B cell (primary cell): ENCODE measurements around the gene NRIP2.

ENCODE experiments used
- EZH2 ChIP-seq: IDR thresholded peaks from 2 replicates; pipeline ENCODE4 v1.6.1; 2012; ENCODE audit warnings: borderline replicate concordance, low read depth, mild to moderate bottlenecking, moderate library complexity, low read length; ENCODE audit not compliant: insufficient read depth, poor library complexity, severe bottlenecking
- TF ChIP-seq, protein P1 (sequence below): fragments of 200-600 bp; IDR thresholded peaks from one replicate; pipeline ENCODE4 v1.8.0; 2022; ENCODE audit warnings: antibody characterized with exemption, mild to moderate bottlenecking

DNA sequence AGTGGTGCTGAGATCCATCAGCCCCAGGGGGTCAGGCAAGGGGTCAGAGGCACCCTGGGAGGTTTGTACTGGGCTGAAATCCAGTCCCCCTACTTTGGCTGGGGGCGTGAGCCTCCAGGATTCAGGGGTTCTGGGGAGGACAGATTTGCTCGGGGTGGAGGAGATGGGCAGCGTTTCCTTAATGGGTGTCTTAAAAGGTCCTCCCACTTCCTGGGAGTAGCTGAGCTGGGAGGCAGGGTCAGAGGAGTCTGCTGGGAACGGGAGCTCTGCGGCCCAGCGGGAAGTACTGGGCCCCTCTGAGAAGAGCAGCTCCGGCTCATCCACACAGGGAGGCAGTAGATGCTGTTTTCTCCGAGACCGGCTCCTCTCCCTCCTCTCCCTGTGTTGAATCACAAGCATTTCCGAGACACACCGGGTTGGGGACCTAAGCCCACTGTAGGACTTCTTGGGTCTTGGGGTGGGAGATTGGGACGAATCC is 24.1 kb upstream of the NRIP2 start:
- TF ChIP-seq, protein P1, sequence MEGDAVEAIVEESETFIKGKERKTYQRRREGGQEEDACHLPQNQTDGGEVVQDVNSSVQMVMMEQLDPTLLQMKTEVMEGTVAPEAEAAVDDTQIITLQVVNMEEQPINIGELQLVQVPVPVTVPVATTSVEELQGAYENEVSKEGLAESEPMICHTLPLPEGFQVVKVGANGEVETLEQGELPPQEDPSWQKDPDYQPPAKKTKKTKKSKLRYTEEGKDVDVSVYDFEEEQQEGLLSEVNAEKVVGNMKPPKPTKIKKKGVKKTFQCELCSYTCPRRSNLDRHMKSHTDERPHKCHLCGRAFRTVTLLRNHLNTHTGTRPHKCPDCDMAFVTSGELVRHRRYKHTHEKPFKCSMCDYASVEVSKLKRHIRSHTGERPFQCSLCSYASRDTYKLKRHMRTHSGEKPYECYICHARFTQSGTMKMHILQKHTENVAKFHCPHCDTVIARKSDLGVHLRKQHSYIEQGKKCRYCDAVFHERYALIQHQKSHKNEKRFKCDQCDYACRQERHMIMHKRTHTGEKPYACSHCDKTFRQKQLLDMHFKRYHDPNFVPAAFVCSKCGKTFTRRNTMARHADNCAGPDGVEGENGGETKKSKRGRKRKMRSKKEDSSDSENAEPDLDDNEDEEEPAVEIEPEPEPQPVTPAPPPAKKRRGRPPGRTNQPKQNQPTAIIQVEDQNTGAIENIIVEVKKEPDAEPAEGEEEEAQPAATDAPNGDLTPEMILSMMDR, result no peak
- TF ChIP-seq EZH2, result no peak
